Sigmoid colon (tissue), 4 donors: Measurements from ENCODE around the gene ESPNL.

Source experiments
- EP300 ChIP-seq, 4 donors: sonication (generic); formaldehyde crosslinking; IDR thresholded peaks; one replicate each; pipeline ENCODE4 v1.6.1; 2017; ENCODE audit warnings: antibody characterized with exemption in 4 of 4
- POLR2A ChIP-seq, 2 donors: fragments of 450-650 bp; IDR thresholded peaks; one replicate each; pipeline ENCODE4 v1.6.1; 2016; ENCODE audit warnings: antibody characterized with exemption in 2 of 2, mild to moderate bottlenecking in 2 of 2, moderate library complexity in 2 of 2

- TF ChIP-seq EP300 (IDR thresholded peaks at IDR 0.05) = no peak
- TF ChIP-seq POLR2A (IDR thresholded peaks at IDR 0.05) = no peak
Observed at GRCh38 chr2:238142382-238143205, 42.5 kb downstream of the ESPNL start.
